H7 (cell line): ENCODE measurements around the gene ROR1. TPM values are rescaled to one million over a fixed set of nuclear protein-coding genes. Genes with fewer than 3 reads are reported as not detected.

Experiments used
- DNase-seq: peaks from one replicate; pipeline ENCODE4 v3.0.0; 2012
- H3K27me3 ChIP-seq: 2 replicates; pipeline ENCODE4 v1.6.0; 2011; ENCODE audit warnings: mild to moderate bottlenecking, low read length; ENCODE audit not compliant: control insufficient read depth, insufficient read depth
- H3K36me3 ChIP-seq: replicated peaks from 2 replicates; pipeline ENCODE4 v1.5.1; 2011; ENCODE audit warnings: low read length; ENCODE audit not compliant: control insufficient read depth, insufficient read depth
- H3K4me3 ChIP-seq: 2 replicates; pipeline ENCODE4 v1.5.1; 2011; ENCODE audit warnings: low read depth, mild to moderate bottlenecking, control low read depth, low read length, moderate library complexity; ENCODE audit not compliant: insufficient read depth
- total RNA-seq: library from RNA; depleted of rRNA; stranded (reverse); fragments of >200 nt; shearing (Covaris generic); gene quantifications from 2 replicates; pipeline ENCODE4 v1.2.3, GENCODE V29; 2014

The ROR1 gene
- total RNA-seq, 1 experiment from 2014 or later = 63.4 TPM

DNA sequence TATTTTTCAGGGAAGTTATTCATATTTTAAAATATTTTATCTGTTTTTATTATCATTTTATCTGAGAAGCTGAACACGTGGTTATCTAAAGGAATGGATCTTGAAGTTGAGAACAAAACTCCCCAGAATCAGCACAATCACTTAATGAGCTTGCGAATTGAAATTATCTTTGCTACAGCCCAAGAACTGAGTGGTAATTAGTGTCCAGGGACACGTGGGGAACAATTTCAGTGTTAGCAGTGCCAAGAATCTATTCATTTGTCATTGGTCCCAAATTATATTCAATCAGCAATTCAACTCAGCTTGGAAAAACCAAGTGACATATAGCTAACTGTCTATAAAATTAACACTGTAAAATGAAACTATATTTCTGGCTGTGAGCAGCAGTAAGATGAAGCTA, 232.0 kb downstream of the ROR1 start:
- Histone ChIP-seq H3K27me3 (no peaks in the 10 kb centered on the region), H3K4me3 (no peak overlapping the region), H3K36me3 (no peaks in the 10 kb centered on the region)
- DNase-seq = no peak

DNA sequence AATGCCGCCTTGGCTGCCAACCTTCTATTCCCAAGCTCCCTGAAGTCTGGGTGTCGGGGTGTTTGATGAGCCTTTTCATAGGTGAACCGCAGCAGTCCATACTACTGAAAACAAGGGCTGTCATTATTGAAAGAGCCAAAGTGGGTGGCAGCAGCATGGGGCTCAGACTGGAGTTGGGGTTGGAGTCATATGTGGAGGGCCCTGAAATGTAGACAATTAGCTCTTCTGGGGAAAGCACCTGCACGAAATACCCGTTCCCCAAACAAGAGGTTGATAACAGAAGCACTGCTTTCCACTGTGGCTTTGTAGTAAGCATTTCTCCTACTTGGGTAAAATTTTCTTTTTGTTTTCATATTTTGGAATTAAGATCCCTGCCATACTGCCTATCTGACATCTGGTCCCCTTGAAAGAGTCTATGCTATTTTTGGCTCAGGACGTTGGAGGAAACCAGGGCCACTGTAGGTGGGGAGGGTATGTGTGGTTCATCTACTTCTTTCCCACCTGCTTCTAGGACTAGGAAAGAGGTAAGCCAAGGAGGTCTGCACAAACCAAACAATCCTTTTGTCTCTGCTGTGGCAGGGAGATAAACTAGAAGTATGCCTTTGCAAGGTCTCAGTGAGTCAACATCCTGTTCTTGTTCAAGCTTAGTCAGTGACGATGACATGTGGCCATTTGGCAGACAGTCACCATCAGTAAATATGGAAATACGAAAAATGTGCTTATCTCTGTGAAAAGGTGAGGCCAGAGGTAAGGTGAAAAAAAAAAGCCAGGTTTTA, 232.6 kb downstream of the ROR1 start:
- H3K36me3 ChIP-seq = no peaks in the 10 kb centered on the region
- no peak for DNase-seq
- H3K27me3 ChIP-seq = no peaks in the 10 kb centered on the region
- no peak overlapping the region for H3K4me3 ChIP-seq

DNA sequence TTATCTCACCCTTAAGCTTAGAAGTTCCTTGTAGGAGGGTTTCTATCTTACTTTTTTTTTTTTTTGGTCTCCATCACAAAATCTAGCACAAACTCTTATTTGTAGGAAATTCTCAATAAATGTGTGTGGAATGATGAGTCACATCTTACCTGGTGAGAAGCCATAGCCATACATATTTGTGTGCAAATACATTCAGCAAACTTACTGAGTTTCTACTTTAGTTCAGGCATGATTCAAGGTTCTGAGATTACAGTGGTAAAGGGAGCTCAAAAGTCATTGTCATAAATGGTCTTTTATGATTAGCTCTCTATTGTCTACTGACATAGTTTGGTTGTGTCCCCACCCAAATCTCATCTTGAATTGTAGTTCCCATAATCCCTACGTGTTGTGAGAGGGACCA, 236.5 kb downstream of the ROR1 start:
- Histone ChIP-seq H3K36me3 (no peaks in the 10 kb centered on the region), H3K27me3 (no peaks in the 10 kb centered on the region), H3K4me3 (no peak overlapping the region)
- no peak for DNase-seq

GRCh38 chr1:64013395-64013794, 239.6 kb downstream of the ROR1 start:
- no peaks in the 10 kb centered on the region for H3K27me3 ChIP-seq
- no peaks in the 10 kb centered on the region for H3K36me3 ChIP-seq
- no peak overlapping the region for H3K4me3 ChIP-seq
- DNase-seq = peak; percentile 4

- no peak for DNase-seq
- H3K4me3 ChIP-seq = no peak overlapping the region
- H3K27me3 ChIP-seq = no peaks in the 10 kb centered on the region
- H3K36me3 ChIP-seq = no peaks in the 10 kb centered on the region
Observed at GRCh38 chr1:64019818-64020217, 246.0 kb downstream of the ROR1 start.

DNA sequence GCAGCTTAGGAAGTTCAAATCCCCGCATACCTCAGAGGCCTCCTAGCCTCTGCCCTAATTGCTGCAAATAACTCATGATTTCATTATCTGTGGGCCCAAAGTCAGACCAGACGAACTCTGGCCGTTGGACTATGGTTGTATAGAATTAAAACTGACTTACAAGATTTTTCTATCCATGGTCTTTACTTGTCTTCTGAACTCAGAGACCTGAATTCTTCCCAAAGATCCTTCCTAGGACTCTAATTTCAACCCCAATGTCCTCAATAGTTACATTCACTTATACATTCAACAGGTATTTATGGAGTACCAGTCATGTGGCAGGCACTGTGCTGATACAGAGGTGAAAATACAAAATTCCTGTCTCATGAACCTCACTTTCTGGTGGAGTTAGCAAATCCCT, 247.2 kb downstream of the ROR1 start:
- no peak for DNase-seq
- Histone ChIP-seq H3K27me3 (no peaks in the 10 kb centered on the region), H3K36me3 (no peaks in the 10 kb centered on the region), H3K4me3 (no peak overlapping the region)

- H3K27me3 ChIP-seq = no peaks in the 10 kb centered on the region
- DNase-seq = no peak
- H3K36me3 ChIP-seq = no peaks in the 10 kb centered on the region
- no peak overlapping the region for H3K4me3 ChIP-seq
Observed at GRCh38 chr1:64025051-64025450, 251.2 kb downstream of the ROR1 start.

DNA sequence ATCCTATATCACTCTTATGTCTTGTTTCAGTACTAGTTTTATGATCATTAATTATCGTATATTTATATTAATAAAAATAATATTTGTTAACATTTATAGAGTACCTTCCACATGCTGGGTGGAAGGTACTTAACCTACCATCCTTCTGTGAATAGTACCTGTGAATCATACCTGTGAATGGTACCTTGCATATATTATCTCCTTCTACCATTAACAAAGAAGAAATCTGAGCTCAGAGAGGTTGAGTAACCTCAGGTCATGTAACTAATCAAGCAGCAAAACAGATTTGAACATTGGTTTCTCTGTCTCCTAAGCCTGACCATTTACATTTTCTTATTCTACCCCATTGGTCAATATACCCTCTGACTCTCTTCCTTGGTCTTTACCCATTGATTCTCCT, 255.2 kb downstream of the ROR1 start:
- no peaks in the 10 kb centered on the region for H3K36me3 ChIP-seq

GRCh38 chr1:64030411-64030810, 256.6 kb downstream of the ROR1 start:
- no peak for DNase-seq
- Histone ChIP-seq H3K4me3 (no peak overlapping the region), H3K36me3 (no peaks in the 10 kb centered on the region), H3K27me3 (no peaks in the 10 kb centered on the region)

More for the DNA sequence above, 255.2 kb downstream of the ROR1 start:
- Histone ChIP-seq H3K27me3 (no peaks in the 10 kb centered on the region), H3K4me3 (no peak overlapping the region)
- DNase-seq = no peak

- no peaks in the 10 kb centered on the region for H3K27me3 ChIP-seq
- DNase-seq = no peak
- H3K36me3 ChIP-seq = no peaks in the 10 kb centered on the region
- H3K4me3 ChIP-seq = no peak overlapping the region
Observed at GRCh38 chr1:64031236-64031635, 257.4 kb downstream of the ROR1 start.

DNA sequence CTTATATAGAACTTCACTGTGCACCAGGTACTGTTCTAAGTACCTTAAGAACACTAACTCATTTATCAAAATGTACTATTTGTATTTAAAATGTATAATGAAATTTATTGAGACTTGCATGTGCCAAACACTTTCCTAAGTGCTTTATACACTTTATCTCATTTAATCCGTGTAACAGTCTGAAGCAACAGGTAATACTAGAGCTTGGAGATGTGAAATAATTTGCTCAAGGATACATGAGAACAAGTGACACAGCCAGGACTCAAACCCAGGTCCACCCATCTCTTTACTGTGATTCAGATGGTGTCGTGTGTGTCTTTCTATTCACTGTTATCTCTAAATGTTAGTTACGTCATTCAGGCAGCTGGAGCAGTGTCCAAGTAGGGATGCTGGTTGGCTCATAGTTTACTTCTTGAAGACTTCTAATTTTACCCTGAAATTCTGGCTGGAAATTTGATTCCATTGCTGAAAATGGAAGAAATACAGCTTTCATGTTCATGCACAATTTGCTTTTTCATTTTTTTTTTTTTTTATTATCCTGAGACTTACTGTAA, 259.9 kb downstream of the ROR1 start:
- DNase-seq = no peak
- H3K27me3 ChIP-seq = no peaks in the 10 kb centered on the region
- H3K36me3 ChIP-seq = no peaks in the 10 kb centered on the region
- H3K4me3 ChIP-seq = no peak overlapping the region

- no peak overlapping the region for H3K4me3 ChIP-seq
- no peaks in the 10 kb centered on the region for H3K27me3 ChIP-seq
- no peaks in the 10 kb centered on the region for H3K36me3 ChIP-seq
- no peak for DNase-seq
Observed at GRCh38 chr1:64036549-64036948, 262.7 kb downstream of the ROR1 start.

DNA sequence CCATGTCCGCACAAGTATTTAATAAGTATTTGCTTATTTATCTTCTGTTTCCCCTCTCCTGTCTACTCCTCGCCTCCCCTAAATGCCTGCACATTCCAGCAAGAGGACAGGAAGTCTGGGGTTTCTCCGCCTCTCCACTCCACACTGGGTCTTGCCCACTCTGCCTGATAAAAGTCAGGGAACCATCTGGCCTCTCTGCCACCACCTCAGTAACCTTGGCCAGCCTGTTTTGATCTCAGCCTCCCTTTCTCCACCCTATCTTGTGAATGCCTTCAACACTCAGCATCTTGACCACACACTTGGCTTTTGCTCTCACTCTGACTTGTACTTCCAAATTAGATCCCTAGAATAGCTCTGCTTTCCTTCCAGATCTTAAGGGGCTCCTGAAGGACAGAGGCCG, 264.3 kb downstream of the ROR1 start:
- Histone ChIP-seq H3K4me3 (no peak overlapping the region), H3K36me3 (no peaks in the 10 kb centered on the region), H3K27me3 (no peaks in the 10 kb centered on the region)
- DNase-seq = no peak

DNA sequence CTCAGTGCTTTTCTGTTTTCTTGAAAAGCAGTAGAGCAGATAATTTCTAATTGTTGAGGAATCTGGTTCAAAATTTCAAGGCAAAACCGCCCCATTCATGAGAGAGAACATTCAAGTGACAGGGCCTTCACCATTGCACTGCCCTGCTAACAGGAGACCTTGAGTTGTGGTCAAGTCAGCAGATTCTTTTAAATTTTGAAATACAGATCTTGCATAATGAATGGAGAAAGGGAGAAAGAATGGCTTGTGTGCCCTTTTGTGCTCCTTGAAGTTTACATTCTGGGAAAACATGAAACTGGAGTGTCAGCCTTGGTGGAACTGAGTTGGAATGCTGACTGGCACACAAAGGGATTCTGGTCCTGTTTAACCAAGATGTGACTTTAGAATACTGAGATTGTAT, 265.1 kb downstream of the ROR1 start:
- no peak for DNase-seq

DNA sequence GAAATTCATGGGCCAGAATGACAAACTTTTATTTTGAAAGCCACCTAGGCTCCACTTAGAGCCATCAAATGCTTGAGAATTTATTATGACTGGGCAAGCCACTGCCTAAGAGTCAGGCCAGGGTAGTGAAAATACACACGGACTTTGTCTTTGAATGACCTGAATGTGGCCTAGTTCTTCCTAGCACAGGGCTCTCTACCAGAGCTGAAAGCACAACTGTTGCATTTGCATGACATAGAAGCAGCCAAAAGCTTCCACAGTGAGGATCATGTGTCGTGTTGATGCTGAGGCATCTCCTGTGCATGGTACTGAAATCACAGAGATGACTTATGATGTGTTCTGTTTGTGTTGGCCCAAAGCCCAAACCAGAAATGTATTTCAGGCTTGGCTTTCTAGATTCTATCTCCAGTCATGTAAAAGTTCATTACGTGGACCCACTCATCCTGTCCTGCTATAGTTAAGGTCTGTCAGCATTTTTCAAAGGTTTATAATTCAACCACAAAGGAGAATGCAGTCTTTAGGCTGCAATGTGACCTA, 265.6 kb downstream of the ROR1 start:
- Histone ChIP-seq H3K27me3 (no peaks in the 10 kb centered on the region), H3K4me3 (no peak overlapping the region), H3K36me3 (no peaks in the 10 kb centered on the region)
- DNase-seq = peak; percentile 28

More for the DNA sequence above, 265.1 kb downstream of the ROR1 start:
- Histone ChIP-seq H3K36me3 (no peaks in the 10 kb centered on the region), H3K4me3 (no peak overlapping the region), H3K27me3 (no peaks in the 10 kb centered on the region)
